K562 treated with DMSO at 1 percent for 4 hours (cell line): Measurements from ENCODE around the gene ASMT. TPM values are rescaled to one million over a fixed set of nuclear protein-coding genes. Genes with fewer than 3 reads are reported as not detected.

Experiments used
- total RNA-seq: library from RNA; unstranded; fragments of 300-600 nt; gene quantifications from 2 replicates; pipeline ENCODE4 v1.2.3, GENCODE V29; 2022; ENCODE audit not compliant: insufficient read depth

ASMT gene, protein sequence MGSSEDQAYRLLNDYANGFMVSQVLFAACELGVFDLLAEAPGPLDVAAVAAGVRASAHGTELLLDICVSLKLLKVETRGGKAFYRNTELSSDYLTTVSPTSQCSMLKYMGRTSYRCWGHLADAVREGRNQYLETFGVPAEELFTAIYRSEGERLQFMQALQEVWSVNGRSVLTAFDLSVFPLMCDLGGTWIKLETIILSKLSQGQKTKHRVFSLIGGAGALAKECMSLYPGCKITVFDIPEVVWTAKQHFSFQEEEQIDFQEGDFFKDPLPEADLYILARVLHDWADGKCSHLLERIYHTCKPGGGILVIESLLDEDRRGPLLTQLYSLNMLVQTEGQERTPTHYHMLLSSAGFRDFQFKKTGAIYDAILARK
- not detected in 2 replicates for total RNA-seq

DNA sequence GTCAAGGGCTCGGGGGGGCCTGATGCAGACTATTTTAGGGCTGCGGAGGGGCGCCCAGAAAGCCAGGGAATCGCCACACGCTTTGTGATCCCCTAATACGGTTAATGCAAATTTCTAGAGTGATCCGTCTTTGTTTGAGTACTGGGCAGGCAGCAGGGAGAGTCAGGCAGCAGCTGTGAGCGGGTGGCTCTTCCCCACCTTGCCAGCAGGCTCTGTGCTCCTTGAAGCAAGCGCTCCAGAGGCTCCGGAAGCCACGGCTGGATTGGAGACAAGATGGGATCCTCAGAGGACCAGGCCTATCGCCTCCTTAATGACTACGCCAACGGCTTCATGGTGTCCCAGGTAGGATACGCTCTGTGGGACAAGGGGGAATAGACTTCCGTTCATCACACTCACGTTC is at the start of gene ASMT:
ASMT (plus strand) TSS at position 133 of the 400 bp plus-strand sequence; CDS start at position 274, 141 bp downstream.

DNA sequence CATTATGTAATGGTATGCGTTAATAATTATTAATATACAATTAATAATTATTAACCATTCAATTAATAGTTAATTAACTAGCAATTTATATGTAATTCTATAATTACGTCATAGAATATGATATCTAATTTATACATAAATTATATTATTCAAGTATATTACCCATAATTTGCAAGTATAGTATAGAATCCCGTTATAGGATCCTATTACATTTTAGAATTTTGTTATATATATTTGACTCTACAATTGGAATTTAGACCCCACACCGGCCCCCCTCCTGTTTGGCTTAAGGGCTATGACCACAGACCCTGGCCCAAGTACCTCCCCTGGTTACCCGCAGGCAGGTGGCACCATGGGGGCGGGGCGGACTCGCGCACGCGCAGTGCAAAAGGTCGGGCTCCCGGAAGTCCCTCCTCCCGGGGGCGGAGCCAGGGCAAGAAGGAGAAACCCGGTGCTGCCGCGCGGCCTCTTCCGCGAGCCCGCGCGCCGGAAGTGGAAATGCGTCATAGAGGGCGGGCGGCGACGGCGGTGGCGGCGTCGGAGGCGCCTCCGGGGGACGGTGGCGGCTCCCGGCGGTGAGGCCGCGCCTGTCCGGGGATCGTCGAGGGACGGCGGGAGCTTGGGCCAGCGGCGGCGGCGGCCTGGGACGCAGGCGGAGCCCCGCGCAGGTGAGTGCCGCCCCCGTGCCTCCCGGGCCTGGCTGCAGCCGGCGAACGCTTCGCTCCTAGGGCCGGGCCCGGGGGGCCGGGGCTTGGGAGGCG is 23.6 kb upstream of the ASMT start, which contains the start of gene AKAP17A:
AKAP17A (plus strand) TSS at position 503 of the 761 bp plus-strand sequence. CDS start 1,859 bp downstream, outside the sequence.

Other genes with a start within 250 kb of the ASMT start
- gene SLC25A6, start 222.9 kb upstream of the ASMT start, total RNA-seq: 1,052 and 1,100 TPM in 2 replicates
- gene ASMTL, start 162.2 kb upstream of the ASMT start, total RNA-seq: 18.7 and 25.5 TPM in 2 replicates
- 0.64 and 1.1 TPM in 2 replicates for gene P2RY8, start 77.9 kb upstream of the ASMT start, total RNA-seq
- gene AKAP17A, start 23.5 kb upstream of the ASMT start, total RNA-seq: 21.0 and 24.8 TPM in 2 replicates